ENCODE data around the gene GRHL1. TPM values are rescaled to one million over a fixed set of nuclear protein-coding genes. Genes with fewer than 3 reads are reported as not detected.

The GRHL1 gene
- total and polyA plus RNA-seq, 2 of the 8 experiments (the other 6 are each of a cell fraction or from before 2014, with no cell fraction given) = 1.3 to 3.6 TPM

- no peak for TF ChIP-seq GTF2F1 (IDR thresholded peaks at IDR 0.05; ENCODE audit: borderline replicate concordance, low read depth, low read length)
- no peak for TF ChIP-seq JUND (IDR thresholded peaks at IDR 0.05; ENCODE audit: low read length)
These were observed 42.1 kb downstream of the GRHL1 start (continued) for GRCh38 chr2:9993488-9994165.

Measured in H1 (cell line).